Measurements from ENCODE around the gene PLA2G6. TPM values are rescaled to one million over a fixed set of nuclear protein-coding genes. Genes with fewer than 3 reads are reported as not detected.

The PLA2G6 gene
- total RNA-seq, 3 donors from 2014 or later = 41.1 to 68.1 (median 59.3) TPM

GRCh38 chr22:38213319-38213989, 31.8 kb upstream of the PLA2G6 start:
- peaks cover 7 to 15% of the 10 kb centered on the region in 2 donors for H3K4me1 ChIP-seq
- no peaks in the 10 kb centered on the region for H3K36me3 ChIP-seq
- no peak for DNase-seq (ENCODE audit: low spot score in 2 of 2)
- TF ChIP-seq POLR2AphosphoS5 (IDR thresholded peaks at IDR 0.05) (peak in 1 of 3 donors; percentile 6), POLR2A (IDR thresholded peaks at IDR 0.05) (no peak), CTCF (IDR thresholded peaks at IDR 0.05) (no peak)
- peak overlapping the region in 1 of 3 donors; percentile 43 for H3K4me3 ChIP-seq
- peak overlapping the region; percentile 63 to 77 for H3K27ac ChIP-seq
- intact Hi-C loops (cut with DNase I; ENCODE audit: low total_unique reads) = no loop called here
- no peaks in the 10 kb centered on the region for H3K27me3 ChIP-seq
- no peaks in the 10 kb centered on the region for H3K9me3 ChIP-seq

- H3K4me3 ChIP-seq = no peak overlapping the region
- no peaks in the 10 kb centered on the region for H3K27me3 ChIP-seq
- peaks cover 3 to 9% of the 10 kb centered on the region in 2 donors for H3K4me1 ChIP-seq
- no peaks in the 10 kb centered on the region for H3K9me3 ChIP-seq
- DNase-seq (ENCODE audit: low spot score in 2 of 2) = no peak
- no peak for TF ChIP-seq POLR2A (IDR thresholded peaks at IDR 0.05)
- no peak for TF ChIP-seq POLR2AphosphoS5 (IDR thresholded peaks at IDR 0.05)
- no peak for TF ChIP-seq CTCF (IDR thresholded peaks at IDR 0.05)
- intact Hi-C loops (cut with DNase I; ENCODE audit: low total_unique reads) = no loop called here
- no peaks in the 10 kb centered on the region for H3K36me3 ChIP-seq
- peak overlapping the region; percentile 2 to 7 for H3K27ac ChIP-seq
Measured at GRCh38 chr22:38212442-38212841, 30.8 kb upstream of the PLA2G6 start.

GRCh38 chr22:38211556-38211955, 29.9 kb upstream of the PLA2G6 start:
- Histone ChIP-seq H3K4me3 (no peak overlapping the region), H3K9me3 (no peaks in the 10 kb centered on the region), H3K27me3 (no peaks in the 10 kb centered on the region), H3K4me1 (peaks cover 3 to 9% of the 10 kb centered on the region in 2 donors), H3K36me3 (no peaks in the 10 kb centered on the region), H3K27ac (peak overlapping the region in 1 of 2 donors; percentile 25)
- TF ChIP-seq CTCF (IDR thresholded peaks at IDR 0.05) = no peak
- no peak for TF ChIP-seq POLR2A (IDR thresholded peaks at IDR 0.05)
- no peak for TF ChIP-seq POLR2AphosphoS5 (IDR thresholded peaks at IDR 0.05)
- intact Hi-C loops (cut with DNase I; ENCODE audit: low total_unique reads) = no loop called here
- no peak for DNase-seq (ENCODE audit: low spot score in 2 of 2)

GRCh38 chr22:38208551-38208968, 26.9 kb upstream of the PLA2G6 start:
- Histone ChIP-seq H3K4me1 (peaks cover 9 to 18% of the 10 kb centered on the region in 2 donors), H3K27me3 (no peaks in the 10 kb centered on the region), H3K27ac (peak overlapping the region in 1 of 2 donors; percentile 21), H3K9me3 (no peaks in the 10 kb centered on the region), H3K4me3 (no peak overlapping the region), H3K36me3 (no peaks in the 10 kb centered on the region)
- TF ChIP-seq CTCF (IDR thresholded peaks at IDR 0.05) = no peak
- no peak for TF ChIP-seq POLR2AphosphoS5 (IDR thresholded peaks at IDR 0.05)
- no peak for TF ChIP-seq POLR2A (IDR thresholded peaks at IDR 0.05)
- no peak for DNase-seq (ENCODE audit: low spot score in 2 of 2)
- intact Hi-C loops (cut with DNase I; ENCODE audit: low total_unique reads) = loop anchor here (10.0 kb wide), 2 partner anchors 106 to 154 kb away; partner anchors contain the start of genes CSNK1E and PICK1

- H3K9me3 ChIP-seq = no peaks in the 10 kb centered on the region
- peaks cover 9 to 16% of the 10 kb centered on the region in 2 donors for H3K4me1 ChIP-seq
- H3K36me3 ChIP-seq = no peaks in the 10 kb centered on the region
- H3K27ac ChIP-seq = no peak overlapping the region
- TF ChIP-seq CTCF (IDR thresholded peaks at IDR 0.05) (no peak), POLR2AphosphoS5 (IDR thresholded peaks at IDR 0.05) (no peak), POLR2A (IDR thresholded peaks at IDR 0.05) (no peak)
- H3K27me3 ChIP-seq = no peaks in the 10 kb centered on the region
- intact Hi-C loops (cut with DNase I; ENCODE audit: low total_unique reads) = loop anchor here (10.0 kb wide), 2 partner anchors 107 to 153 kb away; partner anchors contain the start of genes CSNK1E and PICK1
- no peak for DNase-seq (ENCODE audit: low spot score in 2 of 2)
- no peak overlapping the region for H3K4me3 ChIP-seq
Measured at GRCh38 chr22:38207898-38208432, 26.3 kb upstream of the PLA2G6 start.

All from breast epithelium (tissue), 4 donors.